HepG2 (cell line): ENCODE measurements around the gene GALNT9.

Experiments
- AGO1 ChIP-seq: fragments of 200-400 bp; formaldehyde crosslinking; IDR thresholded peaks from 2 replicates; pipeline ENCODE4 v1.6.1; 2017; ENCODE audit warnings: mild to moderate bottlenecking, low read depth, low read length, moderate library complexity; ENCODE audit not compliant: poor library complexity, severe bottlenecking
- EZH2 ChIP-seq: conservative IDR thresholded peaks from 2 replicates; pipeline ENCODE4 v1.6.1; 2012; ENCODE audit warnings: mild to moderate bottlenecking, low read depth, low read length, moderate library complexity
- POLR2G ChIP-seq: fragments of 200-400 bp; formaldehyde crosslinking; IDR thresholded peaks from 2 replicates; pipeline ENCODE4 v1.6.1; 2018; ENCODE audit warnings: mild to moderate bottlenecking, low read depth, low read length, moderate library complexity
- SP2 ChIP-seq: sonication (generic); formaldehyde crosslinking; IDR thresholded peaks from 2 replicates; pipeline ENCODE4 v1.5.1; 2020; ENCODE audit warnings: mild to moderate bottlenecking, missing genetic modification reagents
- ZFX ChIP-seq: sonication (generic); formaldehyde crosslinking; IDR thresholded peaks from 2 replicates; pipeline ENCODE4 v1.4.0; 2020; ENCODE audit warnings: mild to moderate bottlenecking, low read depth, missing genetic modification reagents, moderate library complexity
- TF ChIP-seq, protein P1 (sequence below): sonication (generic); formaldehyde crosslinking; IDR thresholded peaks from 2 replicates; pipeline ENCODE4 v1.5.1; 2020; ENCODE audit warnings: mild to moderate bottlenecking, missing genetic modification reagents, moderate library complexity

GRCh38 chr12:132302466-132303358 is 26.7 kb downstream of the GALNT9 start:
- TF ChIP-seq AGO1 = no peak
- no peak for TF ChIP-seq SP2 (CRISPR knock-in tag)
- TF ChIP-seq, protein P1, sequence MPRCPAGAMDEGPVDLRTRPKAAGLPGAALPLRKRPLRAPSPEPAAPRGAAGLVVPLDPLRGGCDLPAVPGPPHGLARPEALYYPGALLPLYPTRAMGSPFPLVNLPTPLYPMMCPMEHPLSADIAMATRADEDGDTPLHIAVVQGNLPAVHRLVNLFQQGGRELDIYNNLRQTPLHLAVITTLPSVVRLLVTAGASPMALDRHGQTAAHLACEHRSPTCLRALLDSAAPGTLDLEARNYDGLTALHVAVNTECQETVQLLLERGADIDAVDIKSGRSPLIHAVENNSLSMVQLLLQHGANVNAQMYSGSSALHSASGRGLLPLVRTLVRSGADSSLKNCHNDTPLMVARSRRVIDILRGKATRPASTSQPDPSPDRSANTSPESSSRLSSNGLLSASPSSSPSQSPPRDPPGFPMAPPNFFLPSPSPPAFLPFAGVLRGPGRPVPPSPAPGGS (CRISPR knock-in tag) = no peak
- TF ChIP-seq EZH2 = no peak
- TF ChIP-seq POLR2G = no peak
- no peak for TF ChIP-seq ZFX (CRISPR knock-in tag)
